SK-N-DZ (cell line): ENCODE results near the gene VCL.
"Not testable (repeated sequence)": the region's sequence is repeated elsewhere in the genome, so short reads cannot be mapped to it uniquely, and the experiment has no call there.

Experiments
- DNase-seq: peaks from one replicate; pipeline ENCODE4 v3.0.0-alpha.2; 2015; ENCODE audit warnings: low spot score

Gene VCL

GRCh38 chr10:73971636-73972354 lies 26.1 kb upstream of the VCL start:
- no peak for DNase-seq

- DNase-seq = no peak
Measured at GRCh38 chr10:73973427-73973826, 24.5 kb upstream of the VCL start.

- DNase-seq = no peak
Measured at GRCh38 chr10:73974309-73974946, 23.5 kb upstream of the VCL start.

- no peak for DNase-seq
Measured at GRCh38 chr10:73975388-73975787, 22.5 kb upstream of the VCL start.

GRCh38 chr10:73979141-73979808 lies 18.6 kb upstream of the VCL start:
- no peak for DNase-seq

- no peak for DNase-seq
Measured at GRCh38 chr10:73979809-73980433, 18.0 kb upstream of the VCL start.

- DNase-seq = no peak
Measured at GRCh38 chr10:73981812-73982211, 16.1 kb upstream of the VCL start.

GRCh38 chr10:73983096-73984047 lies 14.5 kb upstream of the VCL start:
- DNase-seq = no peak

- DNase-seq = no peak
Measured at GRCh38 chr10:73989594-73990150, 8.2 kb upstream of the VCL start.

GRCh38 chr10:73991203-73991883 lies 6.6 kb upstream of the VCL start:
- DNase-seq = no peak

- DNase-seq = no peak
Measured at GRCh38 chr10:73991884-73992245, 6.1 kb upstream of the VCL start.

- DNase-seq = no peak
Measured at GRCh38 chr10:73992899-73993788, 4.8 kb upstream of the VCL start.

GRCh38 chr10:73995035-73995358 lies 2.9 kb upstream of the VCL start:
- DNase-seq = no peak

GRCh38 chr10:73997461-73997786 lies 492 bp upstream of the VCL start:
- no peak for DNase-seq

GRCh38 chr10:73998623-73998928 lies 660 bp downstream of the VCL start:
- no peak for DNase-seq

GRCh38 chr10:73998929-73999691 lies 1.2 kb downstream of the VCL start:
- DNase-seq = peak; percentile 76

GRCh38 chr10:73999703-74000102 lies 1.8 kb downstream of the VCL start:
- DNase-seq = no peak

GRCh38 chr10:74000244-74000643 lies 2.3 kb downstream of the VCL start:
- not testable (repeated sequence) for DNase-seq
